Measurements from ENCODE around the gene RELN.
"Not testable (repeated sequence)": the region's sequence is repeated elsewhere in the genome, so short reads cannot be mapped to it uniquely, and the experiment has no call there.

DNA sequence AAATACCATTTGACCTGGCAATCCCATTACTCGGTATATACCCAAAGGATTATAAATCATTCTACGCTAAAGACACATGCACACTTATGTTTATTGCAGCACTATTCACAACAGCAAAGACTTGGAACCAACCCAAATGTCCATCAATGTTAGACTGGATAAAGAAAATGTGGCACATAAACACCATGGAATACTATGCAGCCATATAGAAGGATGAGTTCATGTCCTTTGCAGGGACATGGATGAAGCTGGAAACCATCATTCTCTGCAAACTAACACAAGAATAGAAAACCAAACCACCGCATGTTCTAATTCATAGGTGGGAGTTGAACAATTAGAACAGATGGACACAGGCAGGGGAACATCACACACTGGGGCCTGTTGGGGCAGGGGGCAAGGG is 502.6 kb downstream of the RELN start:
- TF ChIP-seq ZNF565 (CRISPR knock-in tag; conservative IDR thresholded peaks at IDR 0.05; ENCODE audit: low read depth); ISL1 (CRISPR knock-in tag; IDR thresholded peaks at IDR 0.05); ZNF70 (CRISPR knock-in tag; IDR thresholded peaks at IDR 0.05); ARNTL (CRISPR knock-in tag; IDR thresholded peaks at IDR 0.05; ENCODE audit: borderline replicate concordance, low read depth); TCF4 (CRISPR knock-in tag; IDR thresholded peaks at IDR 0.05; ENCODE audit: borderline replicate concordance); OSR1 (CRISPR knock-in tag; IDR thresholded peaks at IDR 0.05); RARB (CRISPR knock-in tag; IDR thresholded peaks at IDR 0.05); PPARA (CRISPR knock-in tag; IDR thresholded peaks at IDR 0.05; ENCODE audit: borderline replicate concordance): not testable (repeated sequence)
- TF ChIP-seq, protein P1, sequence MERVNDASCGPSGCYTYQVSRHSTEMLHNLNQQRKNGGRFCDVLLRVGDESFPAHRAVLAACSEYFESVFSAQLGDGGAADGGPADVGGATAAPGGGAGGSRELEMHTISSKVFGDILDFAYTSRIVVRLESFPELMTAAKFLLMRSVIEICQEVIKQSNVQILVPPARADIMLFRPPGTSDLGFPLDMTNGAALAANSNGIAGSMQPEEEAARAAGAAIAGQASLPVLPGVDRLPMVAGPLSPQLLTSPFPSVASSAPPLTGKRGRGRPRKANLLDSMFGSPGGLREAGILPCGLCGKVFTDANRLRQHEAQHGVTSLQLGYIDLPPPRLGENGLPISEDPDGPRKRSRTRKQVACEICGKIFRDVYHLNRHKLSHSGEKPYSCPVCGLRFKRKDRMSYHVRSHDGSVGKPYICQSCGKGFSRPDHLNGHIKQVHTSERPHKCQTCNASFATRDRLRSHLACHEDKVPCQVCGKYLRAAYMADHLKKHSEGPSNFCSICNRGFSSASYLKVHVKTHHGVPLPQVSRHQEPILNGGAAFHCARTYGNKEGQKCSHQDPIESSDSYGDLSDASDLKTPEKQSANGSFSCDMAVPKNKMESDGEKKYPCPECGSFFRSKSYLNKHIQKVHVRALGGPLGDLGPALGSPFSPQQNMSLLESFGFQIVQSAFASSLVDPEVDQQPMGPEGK (CRISPR knock-in tag; IDR thresholded peaks at IDR 0.05; ENCODE audit: borderline replicate concordance), result not testable (repeated sequence)
- TF ChIP-seq, protein P2, sequence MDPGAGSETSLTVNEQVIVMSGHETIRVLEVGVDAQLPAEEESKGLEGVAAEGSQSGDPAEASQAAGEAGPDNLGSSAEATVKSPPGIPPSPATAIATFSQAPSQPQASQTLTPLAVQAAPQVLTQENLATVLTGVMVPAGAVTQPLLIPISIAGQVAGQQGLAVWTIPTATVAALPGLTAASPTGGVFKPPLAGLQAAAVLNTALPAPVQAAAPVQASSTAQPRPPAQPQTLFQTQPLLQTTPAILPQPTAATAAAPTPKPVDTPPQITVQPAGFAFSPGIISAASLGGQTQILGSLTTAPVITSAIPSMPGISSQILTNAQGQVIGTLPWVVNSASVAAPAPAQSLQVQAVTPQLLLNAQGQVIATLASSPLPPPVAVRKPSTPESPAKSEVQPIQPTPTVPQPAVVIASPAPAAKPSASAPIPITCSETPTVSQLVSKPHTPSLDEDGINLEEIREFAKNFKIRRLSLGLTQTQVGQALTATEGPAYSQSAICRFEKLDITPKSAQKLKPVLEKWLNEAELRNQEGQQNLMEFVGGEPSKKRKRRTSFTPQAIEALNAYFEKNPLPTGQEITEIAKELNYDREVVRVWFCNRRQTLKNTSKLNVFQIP (CRISPR knock-in tag; IDR thresholded peaks at IDR 0.05; ENCODE audit: borderline replicate concordance, low read depth), result not testable (repeated sequence)
- TF ChIP-seq, protein P3, sequence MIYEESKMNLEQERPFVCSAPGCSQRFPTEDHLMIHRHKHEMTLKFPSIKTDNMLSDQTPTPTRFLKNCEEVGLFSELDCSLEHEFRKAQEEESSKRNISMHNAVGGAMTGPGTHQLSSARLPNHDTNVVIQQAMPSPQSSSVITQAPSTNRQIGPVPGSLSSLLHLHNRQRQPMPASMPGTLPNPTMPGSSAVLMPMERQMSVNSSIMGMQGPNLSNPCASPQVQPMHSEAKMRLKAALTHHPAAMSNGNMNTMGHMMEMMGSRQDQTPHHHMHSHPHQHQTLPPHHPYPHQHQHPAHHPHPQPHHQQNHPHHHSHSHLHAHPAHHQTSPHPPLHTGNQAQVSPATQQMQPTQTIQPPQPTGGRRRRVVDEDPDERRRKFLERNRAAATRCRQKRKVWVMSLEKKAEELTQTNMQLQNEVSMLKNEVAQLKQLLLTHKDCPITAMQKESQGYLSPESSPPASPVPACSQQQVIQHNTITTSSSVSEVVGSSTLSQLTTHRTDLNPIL (CRISPR knock-in tag; IDR thresholded peaks at IDR 0.05; ENCODE audit: low read depth), result not testable (repeated sequence)

Measured in SK-N-SH treated with all-trans-retinoic acid at 6 μM for 48 hours (cell line).